ENCODE data around the gene FAM81A. TPM values are rescaled to one million over a fixed set of nuclear protein-coding genes. Genes with fewer than 3 reads are reported as not detected.
"Not testable (repeated sequence)": the region's sequence is repeated elsewhere in the genome, so short reads cannot be mapped to it uniquely, and the experiment has no call there.

Gene FAM81A
- total and polyA plus RNA-seq, 10 donors = 0.77 to 3.0 (median 2.1) TPM

GRCh38 chr15:59456114-59456513, 18.1 kb downstream of the FAM81A start:
- no peaks in the 10 kb centered on the region for H3K36me3 ChIP-seq
- 75 to 84% (median 78%) methylated on average over 8 of the region's 8 CpGs for WGBS, 5 donors
- TF ChIP-seq POLR2AphosphoS5 (IDR thresholded peaks at IDR 0.05) (no peak), POLR2A (IDR thresholded peaks at IDR 0.05) (no peak), CTCF (IDR thresholded peaks at IDR 0.05 in 8 of 11, conservative IDR thresholded peaks at IDR 0.05 in 3 of 11) (no peak)
- H3K4me3 ChIP-seq = no peak overlapping the region
- peaks cover 0 to under 1% (median 0%) of the 10 kb centered on the region in 8 donors for H3K9me3 ChIP-seq
- no peak overlapping the region for H3K27ac ChIP-seq
- no peaks in the 10 kb centered on the region for H3K4me1 ChIP-seq
- intact Hi-C loops (cut with DNase I; ENCODE audit: low total_unique reads) = no loop called here
- no peaks in the 10 kb centered on the region for H3K27me3 ChIP-seq (replicated peaks in 1 of 7)
- DNase-seq = no peak

- H3K9me3 ChIP-seq = peaks cover 0 to 10% (median 0%) of the 10 kb centered on the region in 8 donors
- H3K4me1 ChIP-seq = no peaks in the 10 kb centered on the region
- no peak overlapping the region for H3K4me3 ChIP-seq
- intact Hi-C loops (cut with DNase I; ENCODE audit: low total_unique reads) = no loop called here
- WGBS, 5 donors = 81 to 91% (median 84%) methylated on average over 3 of the region's 3 CpGs
- no peak for TF ChIP-seq CTCF (IDR thresholded peaks at IDR 0.05 in 8 of 11, conservative IDR thresholded peaks at IDR 0.05 in 3 of 11)
- no peak for TF ChIP-seq POLR2A (IDR thresholded peaks at IDR 0.05)
- TF ChIP-seq POLR2AphosphoS5 (IDR thresholded peaks at IDR 0.05) = no peak
- H3K36me3 ChIP-seq = no peaks in the 10 kb centered on the region
- no peaks in the 10 kb centered on the region for H3K27me3 ChIP-seq (replicated peaks in 1 of 7)
- H3K27ac ChIP-seq = no peak overlapping the region
- no peak for DNase-seq
These were observed 19.1 kb downstream of the FAM81A start for GRCh38 chr15:59457103-59457502.

- Histone ChIP-seq H3K9me3 (peaks cover 0 to 23% (median 4%) of the 10 kb centered on the region in 8 donors), H3K27ac (no peak overlapping the region), H3K4me3 (no peak overlapping the region), H3K36me3 (no peaks in the 10 kb centered on the region), H3K27me3 (replicated peaks in 1 of 7) (no peaks in the 10 kb centered on the region), H3K4me1 (no peaks in the 10 kb centered on the region)
- TF ChIP-seq POLR2AphosphoS5 (IDR thresholded peaks at IDR 0.05) (no peak), CTCF (IDR thresholded peaks at IDR 0.05 in 8 of 11, conservative IDR thresholded peaks at IDR 0.05 in 3 of 11) (no peak), POLR2A (IDR thresholded peaks at IDR 0.05) (no peak)
- 94 to 100% (median 98%) methylated on average over 1 of the region's 1 CpG for WGBS, 5 donors
- DNase-seq = no peak
- intact Hi-C loops (cut with DNase I; ENCODE audit: low total_unique reads) = no loop called here
These were observed 23.5 kb downstream of the FAM81A start for GRCh38 chr15:59461521-59461920.

- Histone ChIP-seq H3K4me3 (no peak overlapping the region), H3K9me3 (no peaks in the 10 kb centered on the region), H3K36me3 (no peaks in the 10 kb centered on the region), H3K4me1 (no peaks in the 10 kb centered on the region), H3K27ac (no peak overlapping the region), H3K27me3 (replicated peaks in 1 of 7) (no peaks in the 10 kb centered on the region)
- TF ChIP-seq POLR2A (IDR thresholded peaks at IDR 0.05) (no peak), POLR2AphosphoS5 (IDR thresholded peaks at IDR 0.05) (no peak), CTCF (IDR thresholded peaks at IDR 0.05 in 8 of 11, conservative IDR thresholded peaks at IDR 0.05 in 3 of 11) (no peak)
- no peak for DNase-seq
- intact Hi-C loops (cut with DNase I; ENCODE audit: low total_unique reads) = no loop called here
- WGBS, 5 donors = 33 to 43% (median 34%) methylated on average over 5 of the region's 5 CpGs
These were observed 35.2 kb downstream of the FAM81A start for GRCh38 chr15:59473226-59473625.

GRCh38 chr15:59475161-59475560, 37.2 kb downstream of the FAM81A start:
- 91 to 96% (median 94%) methylated on average over 5 of the region's 5 CpGs for WGBS, 5 donors
- H3K27ac ChIP-seq; intact Hi-C loops (cut with DNase I; ENCODE audit: low total_unique reads); H3K9me3 ChIP-seq; H3K4me3 ChIP-seq; H3K27me3 ChIP-seq (replicated peaks in 1 of 7); H3K4me1 ChIP-seq; DNase-seq; H3K36me3 ChIP-seq: not testable (repeated sequence)
